PC-9 (cell line): ENCODE measurements around the gene ANGPTL3. TPM values are rescaled to one million over a fixed set of nuclear protein-coding genes. Genes with fewer than 3 reads are reported as not detected.

Source experiments
- BruUV-seq: library from RNA; stranded (reverse); fragments of 400-500 nt; replicated peaks from 2 replicates; lab custom pipeline; 2021; lab: Mats Ljungman, UMichigan
- CTCF ChIA-PET: fragments of 300-600 bp; sonication (Branson Sonifier 250); formaldehyde crosslinking; loops from one replicate; lab custom pipeline; 2022; ENCODE audit warnings: antibody characterized with exemption; lab: Charles Lee
- POLR2A ChIA-PET: fragments of 300-600 bp; sonication (Branson Sonifier 250); formaldehyde crosslinking; loops from one replicate; lab custom pipeline; 2022; ENCODE audit warnings: antibody characterized with exemption; ENCODE audit not compliant: unreplicated experiment; lab: Charles Lee
- DNase-seq, 2 experiments: peaks; one replicate each; pipeline versions ENCODE4 v3.0.0 to v3.0.0-alpha.2; 2015 to 2022; ENCODE audit warnings: mixed read lengths in 1 of 2
- H2AFZ ChIP-seq: fragments of 200-600 bp; sonication (generic); 2 replicates; pipeline ENCODE4 v1.8.1; 2017; ENCODE audit warnings: antibody characterized with exemption
- H3F3A ChIP-seq: fragments of 200-600 bp; sonication (generic); 2 replicates; pipeline ENCODE4 v1.8.1; 2017; ENCODE audit warnings: antibody characterized with exemption, mild to moderate bottlenecking, low read depth; ENCODE audit not compliant: insufficient read depth
- H3K27ac ChIP-seq: fragments of 200-600 bp; sonication (generic); 2 replicates; pipeline ENCODE4 v1.6.1; 2016; ENCODE audit warnings: mixed run types
- H3K27me3 ChIP-seq: fragments of 200-600 bp; sonication (generic); 2 replicates; pipeline ENCODE4 v1.6.1; 2016; ENCODE audit warnings: low read depth, mixed run types; ENCODE audit not compliant: insufficient read depth
- H3K36me3 ChIP-seq: fragments of 200-600 bp; sonication (generic); 2 replicates; pipeline ENCODE4 v1.6.1; 2016; ENCODE audit warnings: low read depth, mixed run types
- H3K4me1 ChIP-seq: fragments of 200-600 bp; sonication (generic); replicated peaks from 2 replicates; pipeline ENCODE4 v1.6.1; 2016; ENCODE audit warnings: mixed run types; ENCODE audit not compliant: insufficient read depth
- H3K4me2 ChIP-seq: fragments of 200-600 bp; sonication (generic); 2 replicates; pipeline ENCODE4 v1.6.1; 2017; ENCODE audit warnings: mixed run types
- H3K4me3 ChIP-seq: fragments of 200-600 bp; sonication (generic); 2 replicates; pipeline ENCODE4 v1.6.1; 2016; ENCODE audit warnings: mixed run types
- H3K79me2 ChIP-seq: fragments of 200-600 bp; sonication (generic); 2 replicates; pipeline ENCODE4 v1.6.1; 2017; ENCODE audit warnings: low read depth, mixed run types
- H3K9me2 ChIP-seq: fragments of 200-600 bp; sonication (generic); 2 replicates; pipeline ENCODE4 v1.8.1; 2017; ENCODE audit warnings: mild to moderate bottlenecking; ENCODE audit not compliant: insufficient read depth
- H3K9me3 ChIP-seq: fragments of 200-600 bp; sonication (generic); 2 replicates; pipeline ENCODE4 v1.8.1; 2016; ENCODE audit warnings: low read depth; ENCODE audit not compliant: insufficient read depth
- H4K20me1 ChIP-seq: fragments of 200-600 bp; sonication (generic); 2 replicates; pipeline ENCODE4 v1.8.1; 2017; ENCODE audit not compliant: insufficient read depth
- EZH2 ChIP-seq: fragments of 200-600 bp; sonication (generic); IDR thresholded peaks from 2 replicates; pipeline ENCODE4 v1.8.0; 2017; ENCODE audit warnings: antibody characterized with exemption, low read depth
- intact Hi-C: fragments of 100-400 bp; cut with micrococcal nuclease; formaldehyde crosslinking; loops from one replicate; pipeline ENCODE4 v1.10.0; 2022; ENCODE audit not compliant: unreplicated experiment
- total RNA-seq: library from RNA; stranded (reverse); gene quantifications from 2 replicates; pipeline ENCODE4 v1.2.3, GENCODE V29; 2021
- TF ChIP-seq, protein P1 (sequence below): fragments of 200-600 bp; sonication (generic); conservative IDR thresholded peaks from 2 replicates; pipeline ENCODE4 v1.6.1; 2017; ENCODE audit warnings: mixed run types, antibody characterized with exemption, mild to moderate bottlenecking, moderate library complexity

ANGPTL3 gene
- total RNA-seq, 1 experiment from 2014 or later: not detected

GRCh38 chr1:62588000-62588399 is 9.3 kb upstream of the ANGPTL3 start:
- CTCF ChIA-PET: no interaction called here
- no TSS peak for BruUV-seq
- intact Hi-C loops: no loop called here

DNA sequence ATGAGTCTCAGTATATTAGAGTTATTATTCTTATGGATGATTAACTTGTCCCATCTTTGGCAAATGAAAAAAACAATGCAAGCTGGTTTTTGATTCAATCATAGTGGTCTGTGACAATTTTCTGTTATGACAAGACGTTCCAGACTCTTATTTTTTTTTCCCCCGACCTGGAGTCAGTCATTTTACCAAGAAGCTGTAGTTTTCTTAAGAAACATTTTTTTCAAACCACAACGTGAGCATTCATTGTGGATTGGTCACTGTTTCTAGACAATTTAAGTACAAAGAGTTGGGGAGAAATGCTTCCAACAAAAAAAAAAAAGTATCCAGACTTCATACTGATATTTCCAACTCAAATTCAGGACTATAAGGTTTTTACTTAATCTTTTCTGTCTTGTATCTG is 8.0 kb upstream of the ANGPTL3 start:
- POLR2A ChIA-PET: no interaction called here
- H3K27me3 ChIP-seq: no peaks in the 10 kb centered on the region

More at GRCh38 chr1:62588000-62588399, 9.3 kb upstream of the ANGPTL3 start:
- no peak overlapping the region for H2AFZ ChIP-seq
- POLR2A ChIA-PET: no interaction called here
- no peaks in the 10 kb centered on the region for H3F3A ChIP-seq
- H3K36me3 ChIP-seq: no peaks in the 10 kb centered on the region
- H3K79me2 ChIP-seq: no peaks in the 10 kb centered on the region
- H3K27me3 ChIP-seq: no peaks in the 10 kb centered on the region
- H3K4me1 ChIP-seq: no peaks in the 10 kb centered on the region
- no peak overlapping the region for H3K4me3 ChIP-seq
- TF ChIP-seq EZH2: no peak
- TF ChIP-seq, protein P1, sequence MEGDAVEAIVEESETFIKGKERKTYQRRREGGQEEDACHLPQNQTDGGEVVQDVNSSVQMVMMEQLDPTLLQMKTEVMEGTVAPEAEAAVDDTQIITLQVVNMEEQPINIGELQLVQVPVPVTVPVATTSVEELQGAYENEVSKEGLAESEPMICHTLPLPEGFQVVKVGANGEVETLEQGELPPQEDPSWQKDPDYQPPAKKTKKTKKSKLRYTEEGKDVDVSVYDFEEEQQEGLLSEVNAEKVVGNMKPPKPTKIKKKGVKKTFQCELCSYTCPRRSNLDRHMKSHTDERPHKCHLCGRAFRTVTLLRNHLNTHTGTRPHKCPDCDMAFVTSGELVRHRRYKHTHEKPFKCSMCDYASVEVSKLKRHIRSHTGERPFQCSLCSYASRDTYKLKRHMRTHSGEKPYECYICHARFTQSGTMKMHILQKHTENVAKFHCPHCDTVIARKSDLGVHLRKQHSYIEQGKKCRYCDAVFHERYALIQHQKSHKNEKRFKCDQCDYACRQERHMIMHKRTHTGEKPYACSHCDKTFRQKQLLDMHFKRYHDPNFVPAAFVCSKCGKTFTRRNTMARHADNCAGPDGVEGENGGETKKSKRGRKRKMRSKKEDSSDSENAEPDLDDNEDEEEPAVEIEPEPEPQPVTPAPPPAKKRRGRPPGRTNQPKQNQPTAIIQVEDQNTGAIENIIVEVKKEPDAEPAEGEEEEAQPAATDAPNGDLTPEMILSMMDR: no peak
- no peaks in the 10 kb centered on the region for H3K9me3 ChIP-seq
- H3K4me2 ChIP-seq: no peak overlapping the region
- no peak overlapping the region for H3K27ac ChIP-seq
- H3K9me2 ChIP-seq: no peaks in the 10 kb centered on the region; the same call in 1 of the 2 replicates
- DNase-seq: no peak
- no peaks in the 10 kb centered on the region for H4K20me1 ChIP-seq

GRCh38 chr1:62590255-62590969 is 6.9 kb upstream of the ANGPTL3 start:
- Histone ChIP-seq H3K9me3 (no peaks in the 10 kb centered on the region), H2AFZ (no peak overlapping the region), H3K4me1 (no peaks in the 10 kb centered on the region), H3K4me2 (no peak overlapping the region), H3K36me3 (no peaks in the 10 kb centered on the region), H3K9me2 (no peaks in the 10 kb centered on the region; the same call in 1 of the 2 replicates), H3F3A (no peaks in the 10 kb centered on the region), H3K27me3 (no peaks in the 10 kb centered on the region), H3K79me2 (no peaks in the 10 kb centered on the region), H3K4me3 (no peak overlapping the region), H4K20me1 (no peaks in the 10 kb centered on the region), H3K27ac (no peak overlapping the region)
- intact Hi-C loops: no loop called here
- CTCF ChIA-PET: no interaction called here
- BruUV-seq: no TSS peak
- POLR2A ChIA-PET: no interaction called here
- no peak for DNase-seq
- no peak for TF ChIP-seq EZH2
- TF ChIP-seq, protein P1: no peak

More for the DNA sequence above, 8.0 kb upstream of the ANGPTL3 start:
- no peak overlapping the region for H3K27ac ChIP-seq
- no peak overlapping the region for H2AFZ ChIP-seq
- H3K4me3 ChIP-seq: no peak overlapping the region
- no peaks in the 10 kb centered on the region; the same call in 1 of the 2 replicates for H3K9me2 ChIP-seq
- intact Hi-C loops: no loop called here
- TF ChIP-seq, protein P1: no peak
- TF ChIP-seq EZH2: no peak
- no peak for DNase-seq
- H3K9me3 ChIP-seq: no peaks in the 10 kb centered on the region
- no peaks in the 10 kb centered on the region for H3K36me3 ChIP-seq
- no TSS peak for BruUV-seq
- CTCF ChIA-PET: no interaction called here
- no peaks in the 10 kb centered on the region for H3K4me1 ChIP-seq
- H3K4me2 ChIP-seq: no peak overlapping the region
- no peaks in the 10 kb centered on the region for H3F3A ChIP-seq
- no peaks in the 10 kb centered on the region for H3K79me2 ChIP-seq
- no peaks in the 10 kb centered on the region for H4K20me1 ChIP-seq
